CD4-positive, alpha-beta memory T cell (primary cell): ENCODE results near the gene ZDHHC13. TPM values are rescaled to one million over a fixed set of nuclear protein-coding genes. Genes with fewer than 3 reads are reported as not detected.

Experiments
- CTCF ChIA-PET: fragments of 350-600 bp; sonication (Branson Sonifier 250); formaldehyde crosslinking; loops from one replicate; lab custom pipeline; 2021; ENCODE audit warnings: inconsistent platforms; ENCODE audit not compliant: partially characterized antibody; lab: Charles Lee
- POLR2A ChIA-PET: fragments of 350-600 bp; sonication (Branson Sonifier 250); formaldehyde crosslinking; loops from one replicate; lab custom pipeline; 2021; ENCODE audit not compliant: partially characterized antibody; lab: Charles Lee
- DNase-seq, 5 donors: peaks; one replicate each; pipeline versions ENCODE4 v3.0.0 to v3.0.0-alpha.2; 2020 to 2022; ENCODE audit warnings: mixed read lengths in 1 of 5
- H3K27ac ChIP-seq: one replicate; pipeline ENCODE4 v1.7.0; 2013; ENCODE audit warnings: low read depth, low read length
- H3K27me3 ChIP-seq: 2 replicates; pipeline ENCODE4 v1.7.0; 2013; ENCODE audit warnings: mild to moderate bottlenecking, low read length, moderate library complexity; ENCODE audit not compliant: insufficient read depth
- H3K36me3 ChIP-seq: 2 replicates; pipeline ENCODE4 v1.7.0; 2013; ENCODE audit warnings: mild to moderate bottlenecking, low read length, moderate library complexity; ENCODE audit not compliant: insufficient read depth
- H3K4me1 ChIP-seq: 2 replicates; pipeline ENCODE4 v1.7.0; 2013; ENCODE audit warnings: mild to moderate bottlenecking, low read length, moderate library complexity; ENCODE audit not compliant: insufficient read depth
- H3K4me3 ChIP-seq, 2 donors: one replicate each; pipeline ENCODE4 v1.7.0; 2013; ENCODE audit warnings: low read length in 2 of 2, mild to moderate bottlenecking in 1 of 2
- H3K9me3 ChIP-seq, 2 donors: one replicate each; pipeline ENCODE4 v1.7.0; 2013; ENCODE audit warnings: low read length in 2 of 2, control low read depth in 1 of 2; ENCODE audit not compliant: control insufficient read depth in 1 of 2
- H3K27ac Mint-ChIP-seq, 7 donors: one replicate each; pipeline ENCODE4 v1.8.0; 2020 to 2021; ENCODE audit warnings: mixed read lengths in 7 of 7, mild to moderate bottlenecking in 6 of 7, inconsistent platforms in 3 of 7, moderate library complexity in 3 of 7
- H3K27me3 Mint-ChIP-seq, 2 donors: one replicate each; pipeline ENCODE4 v1.8.0; 2020 to 2021; ENCODE audit warnings: mixed read lengths in 2 of 2
- H3K36me3 Mint-ChIP-seq, 2 donors: one replicate each; pipeline ENCODE4 v1.8.0; 2020 to 2021; ENCODE audit warnings: mixed read lengths in 2 of 2, inconsistent platforms in 1 of 2, mild to moderate bottlenecking in 1 of 2
- H3K4me1 Mint-ChIP-seq, 4 donors: one replicate each; pipeline ENCODE4 v1.8.0; 2020 to 2021; ENCODE audit warnings: mixed read lengths in 4 of 4, mild to moderate bottlenecking in 1 of 4
- H3K4me3 Mint-ChIP-seq, 8 donors: one replicate each; pipeline ENCODE4 v1.8.0; 2020 to 2021; ENCODE audit warnings: mixed read lengths in 8 of 8, mild to moderate bottlenecking in 7 of 8, moderate library complexity in 6 of 8, inconsistent platforms in 3 of 8
- H3K9me3 Mint-ChIP-seq, 8 donors: one replicate each; pipeline ENCODE4 v1.8.0; 2020 to 2021; ENCODE audit warnings: mixed read lengths in 8 of 8, mild to moderate bottlenecking in 5 of 8, inconsistent platforms in 3 of 8, moderate library complexity in 1 of 8
- intact Hi-C: fragments of 100-400 bp; cut with micrococcal nuclease; formaldehyde crosslinking; loops from one replicate; pipeline ENCODE4 v1.15.1; 2023
- polyA plus RNA-seq, 2 donors: library from polyadenylated mRNA; unstranded; fragments of 300-500 nt; fragmentation: Illumina TruSeq; gene quantifications; one replicate each; pipeline ENCODE4 v1.2.3, GENCODE V29; 2021
- total RNA-seq, 2 experiments: library from RNA; stranded (reverse); gene quantifications; one replicate each; pipeline ENCODE4 v1.2.3, GENCODE V29; 2021

ZDHHC13 gene
- total and polyA plus RNA-seq, 4 experiments from 2014 or later = 9.4 to 16.1 (median 15.4) TPM

- no peaks in the 10 kb centered on the region for H3K9me3 ChIP-seq
- Mint-ChIP-seq H3K4me1 (no peaks in the 10 kb centered on the region), H3K4me3 (no peak within 1 kb of the TSS), H3K27me3 (peaks cover 9 to 14% of the 10 kb centered on the region in 2 donors), H3K9me3 (no peaks in the 10 kb centered on the region), H3K36me3 (no peaks in the 10 kb centered on the region), H3K27ac (no peak within 1 kb of the TSS)
- no peak within 1 kb of the TSS for H3K27ac ChIP-seq
- DNase-seq = no peak
- no peak within 1 kb of the TSS for H3K4me3 ChIP-seq
- intact Hi-C loops = no loop called here
- H3K4me1 ChIP-seq = no peaks in the 10 kb centered on the region
- no peaks in the 10 kb centered on the region for H3K36me3 ChIP-seq
- H3K27me3 ChIP-seq = no peaks in the 10 kb centered on the region
- ChIA-PET CTCF (no interaction called here), POLR2A (no interaction called here)
Measured at GRCh38 chr11:19201737-19202605, 85.0 kb downstream of the ZDHHC13 start, which contains the start of gene CSRP3. TSS of gene CSRP3 (minus strand) at chr11:19201983. CDS start at chr11:19192448, 9,535 bp downstream.

GRCh38 chr11:19204836-19205235, 87.9 kb downstream of the ZDHHC13 start:
- Mint-ChIP-seq H3K36me3 (no peaks in the 10 kb centered on the region), H3K27me3 (peaks cover 23 to 27% of the 10 kb centered on the region in 2 donors), H3K4me3 (no peak overlapping the region)

GRCh38 chr11:19208181-19208580, 91.2 kb downstream of the ZDHHC13 start:
- Mint-ChIP-seq H3K4me1 (no peaks in the 10 kb centered on the region), H3K36me3 (no peaks in the 10 kb centered on the region), H3K27me3 (peaks cover 13 to 29% of the 10 kb centered on the region in 2 donors), H3K9me3 (no peaks in the 10 kb centered on the region), H3K4me3 (no peak overlapping the region), H3K27ac (no peak overlapping the region)
- Histone ChIP-seq H3K4me3 (no peak overlapping the region), H3K4me1 (no peaks in the 10 kb centered on the region), H3K36me3 (no peaks in the 10 kb centered on the region), H3K9me3 (no peaks in the 10 kb centered on the region), H3K27me3 (peaks cover 4% of the 10 kb centered on the region), H3K27ac (no peak overlapping the region)
- POLR2A ChIA-PET = no interaction called here
- DNase-seq = no peak
- intact Hi-C loops = no loop called here
- CTCF ChIA-PET = no interaction called here

More at GRCh38 chr11:19204836-19205235, 87.9 kb downstream of the ZDHHC13 start:
- DNase-seq = no peak
- Histone ChIP-seq H3K27ac (no peak overlapping the region), H3K4me1 (no peaks in the 10 kb centered on the region), H3K9me3 (no peaks in the 10 kb centered on the region), H3K36me3 (no peaks in the 10 kb centered on the region), H3K4me3 (no peak overlapping the region), H3K27me3 (peaks cover 4% of the 10 kb centered on the region)
- no peaks in the 10 kb centered on the region for H3K4me1 Mint-ChIP-seq
- no peaks in the 10 kb centered on the region for H3K9me3 Mint-ChIP-seq
- CTCF ChIA-PET = no interaction called here
- intact Hi-C loops = no loop called here
- H3K27ac Mint-ChIP-seq = no peak overlapping the region
- POLR2A ChIA-PET = no interaction called here

- peaks cover 15 to 29% of the 10 kb centered on the region in 2 donors for H3K27me3 Mint-ChIP-seq
- Histone ChIP-seq H3K36me3 (no peaks in the 10 kb centered on the region), H3K4me1 (no peaks in the 10 kb centered on the region), H3K27ac (no peak overlapping the region), H3K27me3 (peaks cover 9% of the 10 kb centered on the region), H3K4me3 (no peak overlapping the region), H3K9me3 (no peaks in the 10 kb centered on the region)
- H3K27ac Mint-ChIP-seq = peak overlapping the region in 1 of 7 donors; percentile 14
- H3K36me3 Mint-ChIP-seq = no peaks in the 10 kb centered on the region
- no peak overlapping the region for H3K4me3 Mint-ChIP-seq
- H3K4me1 Mint-ChIP-seq = no peaks in the 10 kb centered on the region
- no peak for DNase-seq
- POLR2A ChIA-PET = no interaction called here
- no peaks in the 10 kb centered on the region for H3K9me3 Mint-ChIP-seq
- CTCF ChIA-PET = no interaction called here
- intact Hi-C loops = no loop called here
Measured at GRCh38 chr11:19208959-19209546, 92.1 kb downstream of the ZDHHC13 start.

GRCh38 chr11:19209617-19210370, 92.8 kb downstream of the ZDHHC13 start:
- H3K27ac ChIP-seq = no peak overlapping the region
- no peaks in the 10 kb centered on the region for H3K9me3 ChIP-seq
- H3K4me3 Mint-ChIP-seq = no peak overlapping the region
- H3K36me3 Mint-ChIP-seq = no peaks in the 10 kb centered on the region
- H3K27ac Mint-ChIP-seq = no peak overlapping the region
- H3K27me3 ChIP-seq = peaks cover 11% of the 10 kb centered on the region
- H3K27me3 Mint-ChIP-seq = peaks cover 16 to 34% of the 10 kb centered on the region in 2 donors
- CTCF ChIA-PET = no interaction called here
- H3K4me1 ChIP-seq = no peaks in the 10 kb centered on the region
- H3K9me3 Mint-ChIP-seq = no peaks in the 10 kb centered on the region
- no peaks in the 10 kb centered on the region for H3K36me3 ChIP-seq
- intact Hi-C loops = no loop called here
- H3K4me3 ChIP-seq = no peak overlapping the region
- DNase-seq = no peak
- POLR2A ChIA-PET = no interaction called here
- H3K4me1 Mint-ChIP-seq = no peaks in the 10 kb centered on the region

GRCh38 chr11:19216021-19216420, 99.1 kb downstream of the ZDHHC13 start:
- POLR2A ChIA-PET = no interaction called here
- no peak overlapping the region for H3K4me3 ChIP-seq
- Mint-ChIP-seq H3K27me3 (peaks cover 13 to 14% of the 10 kb centered on the region in 2 donors), H3K4me1 (peaks cover 0 to 1% (median 0%) of the 10 kb centered on the region in 4 donors), H3K9me3 (no peaks in the 10 kb centered on the region), H3K27ac (no peak overlapping the region), H3K4me3 (no peak overlapping the region), H3K36me3 (no peaks in the 10 kb centered on the region)
- no peaks in the 10 kb centered on the region for H3K9me3 ChIP-seq
- CTCF ChIA-PET = interaction anchor here (0.6 to 1.7 kb wide), 2 partner anchors 44 to 161 kb away, joined by 3 to 5 read pairs; no protein-coding TSS in a partner anchor
- DNase-seq = no peak
- no peak overlapping the region for H3K27ac ChIP-seq
- H3K27me3 ChIP-seq = peaks cover 9% of the 10 kb centered on the region
- intact Hi-C loops = no loop called here
- no peaks in the 10 kb centered on the region for H3K4me1 ChIP-seq
- no peaks in the 10 kb centered on the region for H3K36me3 ChIP-seq
